Caco-2 (cell line): ENCODE measurements around the gene PBRM1. TPM values are rescaled to one million over a fixed set of nuclear protein-coding genes. Genes with fewer than 3 reads are reported as not detected.
A peak's percentile ranks its signal among the peaks of the same experiment; 100 is the strongest.

ENCODE experiments used
- BruUV-seq: library from RNA; stranded (reverse); fragments of 400-500 nt; replicated peaks from 2 replicates; lab custom pipeline; 2021; lab: Mats Ljungman, UMichigan
- CTCF ChIA-PET: fragments of 300-600 bp; sonication (Branson Sonifier 250); formaldehyde crosslinking; loops from one replicate; lab custom pipeline; 2022; ENCODE audit warnings: antibody characterized with exemption; lab: Charles Lee
- POLR2A ChIA-PET: fragments of 300-600 bp; sonication (Branson Sonifier 250); formaldehyde crosslinking; loops from one replicate; lab custom pipeline; 2022; ENCODE audit warnings: antibody characterized with exemption; lab: Charles Lee
- DNase-seq, 2 experiments: peaks; one replicate each; pipeline versions ENCODE4 v3.0.0 to v3.0.0-alpha.2; 2020 to 2022
- H3K27me3 ChIP-seq: replicated peaks from 2 replicates; pipeline ENCODE4 v1.6.0; 2011; ENCODE audit warnings: low read length; ENCODE audit not compliant: control insufficient read depth, insufficient read depth
- H3K36me3 ChIP-seq: 2 replicates; pipeline ENCODE4 v1.5.1; 2011; ENCODE audit warnings: low read length; ENCODE audit not compliant: control insufficient read depth, insufficient read depth
- H3K4me1 ChIP-seq: fragments of 250-450 bp; sonication (Bioruptor Pico); 2 replicates; pipeline ENCODE4 v1.5.1; 2020; ENCODE audit warnings: mild to moderate bottlenecking
- H3K4me3 ChIP-seq: 2 replicates; pipeline ENCODE4 v1.5.1; 2011; ENCODE audit warnings: low read depth, mild to moderate bottlenecking, control low read depth, low read length
- H3K9me3 ChIP-seq: fragments of 250-450 bp; sonication (Bioruptor Pico); 2 replicates; pipeline ENCODE4 v1.5.1; 2020; ENCODE audit warnings: mild to moderate bottlenecking, moderate library complexity
- H3K27ac Mint-ChIP-seq: one replicate; pipeline ENCODE4 v1.8.0; 2022; ENCODE audit warnings: mixed read lengths; ENCODE audit not compliant: unreplicated experiment
- H3K27me3 Mint-ChIP-seq: one replicate; pipeline ENCODE4 v1.8.0; 2022; ENCODE audit warnings: mixed read lengths; ENCODE audit not compliant: insufficient read depth, unreplicated experiment
- H3K36me3 Mint-ChIP-seq: one replicate; pipeline ENCODE4 v1.8.0; 2022; ENCODE audit warnings: mild to moderate bottlenecking, mixed read lengths; ENCODE audit not compliant: insufficient read depth, unreplicated experiment
- H3K4me1 Mint-ChIP-seq: one replicate; pipeline ENCODE4 v1.8.0; 2022; ENCODE audit warnings: low read depth, mixed read lengths; ENCODE audit not compliant: unreplicated experiment
- H3K4me3 Mint-ChIP-seq: one replicate; pipeline ENCODE4 v1.8.0; 2022; ENCODE audit warnings: mild to moderate bottlenecking, moderate library complexity, mixed read lengths; ENCODE audit not compliant: unreplicated experiment
- H3K9me3 Mint-ChIP-seq: one replicate; pipeline ENCODE4 v1.8.0; 2022; ENCODE audit warnings: mixed read lengths; ENCODE audit not compliant: unreplicated experiment
- CTCF ChIP-seq, 2 experiments: fragments of 200-600 bp in 1 of 2; IDR thresholded peaks; 1 replicate in 1 of 2; 2 replicates in 1 of 2; pipeline versions ENCODE4 v1.5.1 to v1.8.0; 2011 to 2022; ENCODE audit warnings: antibody characterized with exemption in 1 of 2, control low read depth in 1 of 2, inconsistent platforms in 1 of 2, low read depth in 1 of 2, low read length in 1 of 2, mild to moderate bottlenecking in 1 of 2, moderate library complexity in 1 of 2; ENCODE audit not compliant: insufficient read depth in 1 of 2, severe bottlenecking in 1 of 2, unreplicated experiment in 1 of 2
- intact Hi-C: fragments of 100-400 bp; cut with micrococcal nuclease; formaldehyde crosslinking; loops from one replicate; pipeline ENCODE4 v1.10.0; 2022; ENCODE audit not compliant: unreplicated experiment
- total RNA-seq: library from RNA; stranded (reverse); gene quantifications from 2 replicates; pipeline ENCODE4 v1.2.3, GENCODE V29; 2022

The PBRM1 gene
- total RNA-seq, 1 experiment from 2014 or later: 50.7 TPM

- no peak for DNase-seq
- ChIA-PET POLR2A (no interaction called here), CTCF (no interaction called here)
- Mint-ChIP-seq H3K4me1 (no peaks in the 10 kb centered on the region), H3K27me3 (no peaks in the 10 kb centered on the region), H3K36me3 (peaks cover 19% of the 10 kb centered on the region), H3K4me3 (no peak overlapping the region), H3K27ac (no peak overlapping the region), H3K9me3 (no peaks in the 10 kb centered on the region)
- intact Hi-C loops: no loop called here
- Histone ChIP-seq H3K4me1 (no peaks in the 10 kb centered on the region), H3K9me3 (no peaks in the 10 kb centered on the region), H3K4me3 (no peak overlapping the region), H3K27me3 (no peaks in the 10 kb centered on the region), H3K36me3 (no peaks in the 10 kb centered on the region)
- no peak for TF ChIP-seq CTCF (IDR thresholded peaks at IDR 0.05; ENCODE audit: insufficient read depth in 1 of 2, low read depth in 1 of 2, low read length in 1 of 2, severe bottlenecking in 1 of 2, unreplicated experiment in 1 of 2)
- BruUV-seq: no TSS peak
These were observed 24.8 kb upstream of the PBRM1 start for GRCh38 chr3:52710512-52710911.

GRCh38 chr3:52707585-52707984, 21.9 kb upstream of the PBRM1 start:
- CTCF ChIA-PET: no interaction called here
- no TSS peak for BruUV-seq

More at GRCh38 chr3:52707585-52707984, 21.9 kb upstream of the PBRM1 start:
- POLR2A ChIA-PET: no interaction called here
- DNase-seq: no peak
- H3K27ac Mint-ChIP-seq: no peak overlapping the region
- peaks cover 7% of the 10 kb centered on the region for H3K4me1 Mint-ChIP-seq
- no peaks in the 10 kb centered on the region for H3K27me3 Mint-ChIP-seq
- peaks cover 26% of the 10 kb centered on the region for H3K36me3 Mint-ChIP-seq
- peaks cover 9% of the 10 kb centered on the region; the same call in 1 of the 2 replicates for H3K4me1 ChIP-seq
- TF ChIP-seq CTCF (IDR thresholded peaks at IDR 0.05; ENCODE audit: insufficient read depth in 1 of 2, low read depth in 1 of 2, low read length in 1 of 2, severe bottlenecking in 1 of 2, unreplicated experiment in 1 of 2): no peak
- no peaks in the 10 kb centered on the region for H3K9me3 Mint-ChIP-seq
- H3K9me3 ChIP-seq: no peaks in the 10 kb centered on the region
- intact Hi-C loops: no loop called here
- H3K36me3 ChIP-seq: no peaks in the 10 kb centered on the region
- peak overlapping the region; percentile 96 for H3K4me3 Mint-ChIP-seq
- H3K4me3 ChIP-seq: no peak overlapping the region
- H3K27me3 ChIP-seq: no peaks in the 10 kb centered on the region
